ENCODE results near the gene CPA5.

CPA5 gene

DNA sequence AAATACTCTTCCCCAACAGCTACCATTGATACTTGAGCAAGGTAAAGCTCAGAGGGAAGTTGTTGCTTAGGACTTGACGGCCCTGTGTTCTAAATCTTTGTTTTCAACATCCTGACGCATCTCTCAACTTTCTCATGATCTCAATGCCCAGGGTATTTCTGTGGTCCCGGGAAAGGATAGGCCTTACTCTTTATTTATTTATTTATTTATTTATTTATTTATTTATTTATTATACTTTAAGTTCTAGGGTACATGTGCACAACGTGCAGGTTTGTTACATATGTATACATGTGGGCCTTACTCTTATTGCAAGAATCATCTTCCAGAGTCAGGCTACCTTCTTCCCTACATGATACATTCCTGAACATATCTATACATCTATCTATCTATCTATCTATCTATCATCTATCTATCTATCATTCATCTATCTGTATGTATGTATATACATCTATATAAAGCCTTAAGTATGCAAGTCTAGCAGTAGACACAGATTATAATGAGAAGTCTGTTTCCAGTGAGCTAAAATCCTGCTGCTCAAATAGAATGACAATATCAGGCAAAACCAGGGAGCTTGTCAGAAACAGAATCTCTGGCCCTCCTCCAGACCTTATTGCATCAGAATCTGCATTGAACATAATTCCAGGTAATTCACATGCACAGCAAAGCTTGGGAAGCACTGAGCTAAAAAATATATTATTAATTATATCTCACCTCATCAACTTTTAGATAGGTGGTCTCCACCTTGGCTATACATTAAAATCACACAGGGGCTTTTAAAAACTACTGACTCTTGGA is 12.2 kb upstream of the CPA5 start:
- DNase-seq, result no peak

DNA sequence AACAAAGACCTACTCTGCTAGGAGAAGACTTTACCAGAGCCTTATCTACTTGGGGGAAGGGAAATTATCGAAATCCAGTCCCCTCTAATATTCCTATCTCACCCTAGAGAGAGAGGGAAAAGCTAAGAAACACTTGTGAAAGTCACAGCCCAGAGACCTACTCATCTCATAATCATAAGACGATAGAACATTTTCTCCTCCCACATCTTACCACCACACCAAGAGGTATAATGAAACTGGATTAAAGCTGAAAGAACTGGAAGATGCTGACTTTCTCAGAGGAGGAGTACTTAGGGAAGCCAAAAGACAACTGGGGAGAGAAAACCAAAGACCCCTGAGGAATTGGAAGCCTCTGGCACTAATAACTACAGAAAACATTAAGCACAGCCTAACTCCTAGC is 10.8 kb upstream of the CPA5 start:
- no peak for DNase-seq

DNA sequence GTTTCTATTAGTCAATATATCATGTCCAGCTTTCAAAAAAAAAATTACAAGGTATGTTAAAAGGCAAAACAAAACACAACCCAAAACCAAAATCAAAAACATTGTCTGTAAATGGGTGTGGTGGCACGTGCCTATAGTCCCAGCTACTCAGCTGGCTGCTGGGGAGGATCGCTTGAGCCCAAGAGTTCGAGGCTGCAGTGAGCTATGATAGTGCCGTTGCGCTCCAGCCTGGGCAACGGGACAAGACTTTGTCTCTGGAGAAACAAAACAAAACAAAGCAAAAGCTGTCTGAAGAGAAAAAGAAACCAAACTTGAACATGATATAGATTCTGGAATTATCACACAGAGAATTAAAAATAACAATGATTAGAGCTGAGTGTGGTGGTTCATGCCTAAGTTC is 10.3 kb upstream of the CPA5 start:
- no peak for DNase-seq

DNA sequence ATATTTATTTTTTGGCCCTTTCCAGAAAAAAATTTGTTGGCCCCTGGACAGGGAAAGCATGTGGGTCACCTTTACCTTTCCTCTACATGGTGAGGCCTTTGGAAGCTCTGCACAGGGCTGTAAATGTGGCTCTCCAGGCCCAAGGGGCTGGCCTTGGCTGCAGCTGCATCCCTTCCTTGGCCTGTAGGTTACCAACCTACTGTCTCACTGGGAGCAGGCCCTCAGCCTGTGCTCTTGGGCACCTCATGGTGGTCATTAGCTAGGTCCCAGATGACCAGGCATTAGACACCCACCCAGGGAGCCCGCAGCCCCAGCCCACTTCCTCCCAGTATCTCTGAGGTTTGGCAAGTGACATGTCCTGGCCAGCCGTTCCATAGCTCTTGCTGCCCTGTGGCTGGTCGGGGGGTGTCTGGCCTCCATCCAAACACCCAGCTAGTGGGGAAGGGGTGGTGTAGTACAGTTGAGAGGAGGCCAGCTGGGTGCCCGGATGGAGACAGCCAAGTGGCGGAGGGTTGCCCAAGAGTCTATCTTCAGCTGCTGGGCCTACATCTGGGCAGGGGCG is 7.1 kb upstream of the CPA5 start:
- no peak for DNase-seq

DNA sequence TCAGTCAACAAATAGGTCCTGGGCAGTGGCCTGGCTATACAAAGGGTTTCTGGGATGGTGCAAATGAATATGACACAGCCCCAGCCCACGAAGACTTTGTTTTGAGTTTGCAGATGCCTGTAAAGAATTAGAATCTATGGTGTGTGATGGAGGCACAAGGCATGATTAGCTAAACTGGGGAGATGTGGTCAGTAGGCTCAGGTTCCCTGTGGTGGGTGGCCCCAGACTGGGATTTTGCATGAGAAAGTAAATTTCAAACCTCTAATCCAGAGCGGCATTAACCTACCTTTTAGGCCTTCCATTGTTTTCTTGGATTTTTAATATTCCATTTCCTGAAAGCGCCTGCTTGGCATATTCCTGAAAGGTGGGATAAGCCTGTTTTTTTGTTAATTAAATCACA is 6.4 kb upstream of the CPA5 start:
- DNase-seq, result no peak

DNA sequence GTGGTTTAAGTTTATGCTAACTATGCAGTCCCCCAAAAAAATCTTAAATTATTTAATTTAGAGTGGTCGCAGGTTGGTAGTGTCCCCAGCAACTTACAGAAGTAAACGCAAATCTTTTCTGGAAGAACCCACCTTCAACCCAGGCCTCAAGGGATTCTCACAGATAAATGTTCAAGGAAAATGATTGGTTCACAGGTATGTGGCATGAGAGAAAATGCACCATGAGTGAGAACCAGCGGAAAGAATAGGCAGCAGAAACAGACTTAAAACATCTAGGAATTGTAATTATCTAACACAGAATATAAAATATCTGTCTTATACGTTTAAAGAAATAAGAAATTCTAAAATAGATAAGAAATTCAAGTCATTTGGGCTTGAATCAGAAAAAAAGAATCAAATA is 2.7 kb upstream of the CPA5 start:
- DNase-seq, result no peak

DNA sequence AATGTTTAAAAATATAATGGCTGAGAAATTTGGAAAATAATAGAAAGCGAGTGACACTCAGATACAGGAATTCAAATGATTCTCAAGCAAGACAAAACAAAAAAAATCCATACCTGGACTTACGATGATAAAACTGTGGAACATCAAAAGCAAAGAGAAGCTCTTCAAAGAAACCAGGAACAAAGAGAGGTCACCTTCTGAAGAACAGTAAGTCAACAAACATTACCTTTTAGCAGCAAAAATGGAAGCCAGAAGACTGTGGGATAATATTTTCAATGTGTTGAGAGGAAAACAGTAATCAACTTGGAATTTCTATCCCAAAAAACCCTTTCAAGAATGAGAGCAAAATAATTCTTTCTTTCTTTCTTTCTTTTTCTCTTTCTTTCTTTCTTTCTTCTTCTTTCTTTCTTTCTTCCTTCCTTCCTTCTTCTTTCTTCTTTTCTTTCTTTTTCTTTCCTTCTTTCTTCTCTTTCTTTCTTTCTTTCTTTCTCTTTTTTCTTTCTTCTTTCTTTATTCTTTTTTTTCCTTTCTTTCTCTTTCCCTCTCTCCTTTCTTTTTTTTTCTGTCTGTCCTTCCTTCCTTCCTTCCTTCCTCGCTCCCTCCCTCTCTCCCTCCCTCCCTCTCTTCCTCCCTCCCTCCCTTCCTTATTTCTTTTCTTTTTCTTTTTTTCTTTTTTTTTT is 1.8 kb upstream of the CPA5 start:
- DNase-seq, result no peak

DNA sequence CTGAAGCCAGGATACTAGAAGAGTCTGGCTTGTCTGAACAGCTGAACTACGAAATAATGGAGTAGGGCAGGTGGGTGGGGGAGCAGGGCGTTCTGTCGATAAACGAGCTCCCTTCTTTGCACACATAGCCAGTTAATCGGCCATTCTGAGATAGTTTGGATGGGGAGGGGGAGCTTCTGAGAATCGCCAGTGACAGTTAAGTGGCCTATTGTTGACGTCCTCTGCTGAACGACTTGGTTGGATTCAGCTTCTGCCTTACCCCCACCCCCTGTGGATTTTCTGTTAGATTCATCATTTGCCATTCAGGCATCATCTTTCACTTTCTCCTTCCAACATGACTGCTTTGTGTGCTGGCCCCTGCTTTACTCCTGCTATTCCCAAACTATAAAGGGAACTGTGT is 520 bp downstream of the CPA5 start:
- peak in 1 of 51 donors; percentile 48 for DNase-seq

DNA sequence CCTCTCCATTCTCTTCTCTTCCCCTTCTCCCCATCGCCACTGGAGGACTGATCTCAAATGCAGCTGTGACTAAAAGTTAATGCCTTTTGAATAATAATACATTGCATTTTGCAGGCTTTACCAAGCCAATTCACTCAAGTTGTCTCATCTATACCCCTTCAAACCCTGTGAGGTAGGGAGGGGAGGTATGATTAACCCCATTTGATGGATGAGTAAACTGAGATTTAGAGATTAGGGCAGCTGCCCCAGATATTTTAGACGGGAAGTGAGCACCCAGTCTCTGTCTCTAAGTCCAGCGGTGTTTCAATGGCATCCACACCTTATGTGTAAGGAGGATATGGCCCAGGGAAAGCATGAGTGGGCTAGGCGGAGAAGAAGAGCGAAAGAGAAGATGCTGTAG is 1.1 kb downstream of the CPA5 start:
- no peak for DNase-seq

DNA sequence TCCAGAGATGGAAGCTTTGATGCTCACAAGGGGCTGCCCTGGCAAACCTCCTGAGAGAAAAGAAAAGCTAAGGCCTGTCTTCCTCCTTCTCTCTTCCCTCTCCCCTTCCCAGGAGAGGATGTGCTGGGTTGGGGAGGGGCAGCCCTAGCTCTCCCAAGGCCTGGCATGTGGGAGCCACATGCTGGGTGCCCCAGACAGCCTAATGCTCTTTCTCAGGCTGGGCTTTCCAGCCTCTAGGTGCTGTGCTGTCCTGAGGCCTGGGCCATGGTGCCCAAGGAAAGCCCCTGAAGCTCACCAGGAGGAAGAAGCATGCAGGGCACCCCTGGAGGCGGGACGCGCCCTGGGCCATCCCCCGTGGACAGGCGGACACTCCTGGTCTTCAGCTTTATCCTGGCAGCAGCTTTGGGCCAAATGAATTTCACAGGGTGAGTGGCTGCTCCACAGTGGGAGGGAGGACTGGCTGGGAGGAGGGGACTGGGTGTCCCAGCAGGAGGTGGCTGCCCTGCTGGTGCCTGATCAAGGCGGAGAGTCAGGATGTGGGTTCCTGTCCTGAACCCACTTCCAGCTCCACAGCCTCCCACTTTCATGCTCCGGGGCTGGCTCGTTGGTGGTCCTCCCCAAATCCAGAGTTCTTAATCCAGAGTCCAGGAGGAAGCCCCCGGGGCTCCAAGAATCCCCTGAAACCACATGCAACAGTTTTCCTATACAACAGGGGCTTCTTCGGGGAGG is 1.7 kb downstream of the CPA5 start:
- no peak for DNase-seq

DNA sequence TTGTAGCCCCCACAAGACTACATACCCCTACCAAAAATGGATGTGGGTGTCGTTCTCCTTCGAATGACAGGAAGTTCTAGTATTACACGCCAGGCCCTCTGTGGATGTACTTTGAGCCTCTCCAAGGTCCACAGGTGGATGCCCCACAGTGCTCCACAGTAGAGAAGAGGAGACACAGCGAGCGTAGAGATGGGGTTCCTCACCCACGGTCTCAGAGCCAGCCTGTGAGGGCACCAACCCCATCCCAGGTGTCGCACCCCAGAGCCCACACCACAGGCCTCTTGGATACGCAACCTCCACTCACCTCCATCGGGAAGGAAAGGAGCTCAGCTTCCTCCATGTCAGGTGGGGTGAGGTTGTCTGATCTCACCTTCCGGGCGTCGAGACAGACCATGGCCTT is 2.3 kb downstream of the CPA5 start:
- DNase-seq, result no peak

DNA sequence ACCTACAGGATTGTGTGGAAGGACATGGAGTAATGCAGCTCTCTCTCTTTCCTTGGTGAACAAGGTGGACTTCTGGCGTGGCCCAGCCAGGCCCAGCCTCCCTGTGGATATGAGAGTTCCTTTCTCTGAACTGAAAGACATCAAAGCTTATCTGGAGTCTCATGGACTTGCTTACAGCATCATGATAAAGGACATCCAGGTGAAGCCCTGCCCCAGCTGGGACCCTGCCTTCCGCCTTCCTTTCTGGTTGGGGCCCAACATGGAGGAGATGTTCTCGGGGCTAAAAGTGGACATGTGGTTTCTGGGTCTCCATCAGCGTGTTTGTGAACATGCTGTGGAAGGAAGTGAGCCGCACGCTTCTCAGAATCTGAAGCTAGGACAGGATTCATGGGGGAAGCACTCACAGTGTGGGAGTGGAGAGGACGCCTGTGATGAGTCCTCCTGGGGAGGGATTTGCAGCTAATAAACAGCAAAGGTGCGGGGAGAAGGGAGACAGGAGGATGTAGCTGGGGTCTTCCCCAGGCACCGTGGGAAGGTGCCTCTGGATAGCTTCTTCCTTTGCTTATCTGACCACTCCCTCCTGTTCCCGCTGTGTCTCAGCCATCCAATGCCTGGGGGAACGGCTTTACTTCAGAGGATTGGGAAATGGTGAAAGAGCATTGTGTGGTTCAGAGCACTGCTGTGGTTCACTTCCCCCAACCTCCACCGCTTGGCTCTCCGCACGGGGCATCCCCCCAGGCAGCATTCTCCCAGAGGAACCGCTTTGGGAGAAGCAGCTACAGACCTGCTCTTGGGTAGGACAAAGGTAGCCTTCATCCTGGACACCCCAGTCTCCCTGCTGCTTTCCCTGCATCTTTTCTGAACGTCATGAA is 5.5 kb downstream of the CPA5 start:
- peak in 1 of 51 donors; percentile 12 for DNase-seq

DNA sequence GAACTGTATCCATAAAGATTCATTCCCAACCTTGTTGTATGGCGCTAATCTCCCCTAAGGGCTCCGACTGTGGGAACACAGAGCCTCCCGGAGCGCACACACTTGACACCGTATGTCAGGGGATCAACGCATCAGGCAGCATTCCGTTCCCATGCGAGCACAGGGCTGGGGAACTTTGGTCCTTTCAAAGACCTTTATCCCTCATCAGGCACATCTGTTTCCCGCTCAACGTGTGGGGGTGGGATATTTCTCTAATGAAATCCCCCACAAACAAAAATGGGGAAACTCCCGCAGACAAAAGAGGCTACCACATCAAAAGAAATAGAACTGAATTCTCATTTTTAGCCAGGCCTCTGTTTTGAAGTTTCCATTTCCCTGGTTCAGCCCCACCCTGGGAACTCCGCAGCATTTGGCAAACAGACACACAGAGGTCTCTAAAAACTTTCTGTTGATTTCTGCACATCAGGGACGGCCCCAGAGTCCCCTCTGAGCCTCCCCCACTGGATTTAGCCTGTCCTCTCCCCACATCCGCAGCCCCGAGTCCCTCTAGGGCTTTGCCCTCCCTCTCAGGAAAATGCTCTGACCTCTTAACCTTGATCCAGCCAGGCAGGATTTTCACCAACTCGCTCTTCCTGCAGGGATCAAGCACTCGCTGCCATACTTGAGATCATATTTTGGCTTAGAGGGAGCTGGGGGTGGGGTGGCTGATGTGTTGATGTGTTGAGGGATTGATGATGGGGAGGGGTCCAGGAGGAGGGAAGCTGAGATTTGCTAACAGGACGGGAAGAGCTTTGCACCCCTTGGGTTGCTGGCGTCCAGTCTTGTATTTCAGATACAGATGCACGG is 6.6 kb downstream of the CPA5 start:
- no peak for DNase-seq

DNA sequence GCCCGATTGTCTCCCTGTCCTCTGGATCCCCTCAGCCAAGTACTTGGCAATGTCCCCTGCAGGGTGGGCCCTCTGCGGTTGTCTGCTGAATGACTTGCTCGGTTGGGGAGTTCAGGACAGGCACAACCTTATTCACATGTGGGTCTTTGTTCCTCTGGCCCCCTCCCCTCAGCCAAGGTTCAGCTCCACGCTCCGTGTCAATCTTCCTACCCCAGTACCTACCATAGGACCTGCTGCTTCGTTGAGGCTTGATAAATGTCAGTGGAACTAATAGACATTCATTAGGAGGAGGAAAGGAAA is 7.1 kb downstream of the CPA5 start:
- no peak for DNase-seq

DNA sequence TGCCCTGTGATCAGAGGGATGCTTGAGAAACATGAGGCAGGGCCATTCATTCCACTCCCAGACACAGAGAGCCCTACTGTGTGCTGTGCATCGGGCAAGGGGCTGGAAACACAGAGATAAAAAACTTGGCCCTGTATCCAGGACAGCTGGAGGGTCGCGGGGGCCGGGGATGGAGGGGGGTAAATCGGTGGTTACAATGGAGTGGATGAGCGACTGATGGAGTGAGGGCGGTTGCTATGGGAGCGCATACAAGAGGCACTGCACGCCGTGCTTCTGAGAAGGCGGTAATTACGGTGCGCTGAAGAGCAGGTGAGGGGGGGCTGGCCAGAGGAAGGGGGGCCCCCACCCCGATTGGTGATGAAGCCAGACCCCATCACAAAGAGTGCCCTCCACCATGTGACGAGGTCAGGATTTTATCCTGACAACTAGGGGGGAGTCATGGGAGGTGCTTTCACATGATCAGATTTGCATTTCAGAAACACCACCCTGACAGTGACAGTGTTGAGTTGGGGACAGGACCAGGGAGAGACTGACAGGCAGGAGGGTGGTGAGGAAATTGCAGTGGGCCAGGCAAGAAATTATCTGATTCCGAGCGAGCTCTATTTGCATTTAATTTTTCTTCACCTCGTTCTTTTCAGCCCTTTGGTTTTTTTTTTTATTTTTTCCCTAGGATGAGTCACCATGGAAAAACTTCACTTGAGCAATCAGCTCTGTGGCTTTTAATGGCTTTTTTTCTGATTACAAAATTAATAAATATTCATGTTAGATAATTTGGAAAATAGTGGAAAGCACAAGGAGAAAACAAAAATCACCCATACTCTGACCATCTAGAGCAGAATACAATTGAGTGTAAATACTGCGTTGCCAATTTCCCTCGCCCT is 7.8 kb downstream of the CPA5 start:
- peak in 12 of 51 donors; percentile 14 to 84 (median 42) for DNase-seq

DNA sequence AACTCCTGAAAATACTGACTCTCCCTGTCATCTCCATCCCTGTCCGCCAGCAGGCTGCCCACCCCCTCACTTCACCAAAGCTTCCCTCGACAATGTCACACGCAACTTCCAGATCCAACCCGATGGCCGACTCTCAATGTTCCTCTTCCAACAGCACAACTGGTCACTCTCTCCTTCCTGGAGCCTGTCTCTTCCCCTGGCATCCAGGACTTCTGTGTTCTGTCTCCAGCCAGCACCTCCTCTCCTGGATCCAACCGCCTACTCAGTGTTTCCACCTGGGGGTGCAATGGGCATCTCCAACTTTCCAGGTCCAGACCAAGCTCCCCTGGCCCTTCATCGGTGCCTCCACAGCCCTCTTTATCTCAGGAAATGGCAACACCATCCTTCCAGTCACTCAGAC is 8.6 kb downstream of the CPA5 start:
- DNase-seq, result no peak

DNA sequence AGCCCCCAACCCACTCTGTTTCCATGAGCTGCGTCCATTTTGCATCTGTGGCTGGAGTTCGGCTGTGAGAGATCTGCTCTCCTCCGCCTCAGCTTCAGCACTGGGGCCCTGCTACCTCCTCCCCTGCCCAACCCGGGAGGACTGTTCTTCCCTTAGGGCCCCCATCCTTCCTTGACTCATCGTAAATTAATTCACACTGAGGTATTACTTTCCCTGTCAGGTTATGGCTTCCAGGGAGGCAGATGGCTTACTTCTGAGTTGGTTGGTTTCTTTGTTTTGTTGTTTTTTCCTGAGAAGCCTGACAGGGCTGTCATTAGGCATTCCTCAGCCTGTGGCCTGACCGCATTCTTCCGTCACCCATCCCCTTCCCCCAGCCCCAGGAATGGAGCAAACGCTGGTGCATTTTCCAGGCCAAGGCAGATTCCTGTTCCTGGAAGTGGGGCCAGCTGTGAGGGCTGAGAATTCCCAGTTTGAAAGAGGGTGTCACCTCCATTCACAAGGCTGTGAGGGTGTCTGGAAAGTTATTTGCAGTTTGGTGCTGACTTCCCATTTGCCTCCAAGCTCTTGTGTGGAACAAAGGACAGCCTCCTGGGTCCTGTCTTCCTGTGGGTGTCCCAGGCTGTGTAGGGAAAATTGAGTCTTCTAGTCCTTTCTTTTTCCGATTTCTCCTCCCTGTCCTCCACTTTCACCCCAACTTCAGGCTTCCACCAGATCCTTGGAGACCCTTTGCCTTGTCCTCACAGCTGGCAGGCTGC is 11.7 kb downstream of the CPA5 start:
- peak in 3 of 51 donors; percentile 17 to 77 (median 55) for DNase-seq

DNA sequence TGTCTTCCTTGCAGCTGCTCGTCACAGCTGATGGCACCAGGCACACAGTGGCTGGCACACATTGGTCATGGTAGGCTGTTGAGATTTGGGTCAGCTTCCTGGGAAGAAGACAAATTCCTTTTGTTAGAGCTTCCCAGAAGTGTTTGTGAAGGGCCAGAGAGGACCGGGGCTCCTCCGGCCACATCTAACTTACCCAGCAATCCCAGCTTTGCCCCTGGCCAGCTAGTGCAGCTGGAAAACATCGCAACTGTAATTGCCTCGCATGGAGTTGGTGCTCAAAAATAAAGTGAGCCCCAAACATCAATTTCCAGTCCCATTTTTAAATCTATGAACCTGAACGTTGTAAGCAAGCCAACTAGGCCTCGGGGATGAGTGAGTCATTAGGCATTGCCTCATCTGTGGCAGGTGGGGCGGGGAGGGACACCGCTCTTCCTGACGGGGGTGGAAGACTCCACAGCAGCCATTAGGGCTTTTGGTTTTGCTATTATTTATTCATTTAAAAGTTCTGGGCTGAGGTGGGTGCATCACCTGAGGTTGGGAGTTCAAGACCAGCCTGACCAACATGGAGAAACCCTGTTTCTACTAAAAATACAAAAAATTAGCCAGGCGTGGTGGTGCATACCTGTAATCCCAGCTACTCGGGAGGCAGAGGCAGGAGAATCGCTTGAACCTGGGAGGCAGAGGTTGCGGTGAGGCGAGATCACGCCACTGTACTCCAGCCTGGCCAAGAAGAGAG is 12.4 kb downstream of the CPA5 start:
- DNase-seq, result peak in 17 of 51 donors; percentile 9 to 79 (median 34)

Measured in hypothalamus (tissue), 51 donors.